Transverse colon (tissue), 4 donors: ENCODE data around the gene HP1BP3. TPM values are rescaled to one million over a fixed set of nuclear protein-coding genes. Genes with fewer than 3 reads are reported as not detected.

ENCODE experiments used
- DNase-seq: peaks from one replicate; pipeline ENCODE4 v3.0.0-alpha.2; 2019
- H3K27ac ChIP-seq, 4 donors: fragments of 200-600 bp; sonication (generic); 2 replicates each; pipeline ENCODE4 v1.5.1; 2016 to 2018; ENCODE audit warnings: inconsistent platforms in 4 of 4
- H3K27me3 ChIP-seq: fragments of 200-600 bp; sonication (generic); 2 replicates; pipeline ENCODE4 v1.5.1; 2017; ENCODE audit warnings: inconsistent platforms
- H3K36me3 ChIP-seq, 4 donors: fragments of 200-600 bp; sonication (generic); 2 replicates each; pipeline ENCODE4 v1.5.1; 2017 to 2019; ENCODE audit warnings: inconsistent platforms in 4 of 4
- H3K4me1 ChIP-seq, 4 donors: fragments of 200-600 bp; sonication (generic); 2 replicates each; pipeline ENCODE4 v1.5.1; 2017 to 2020; ENCODE audit warnings: inconsistent platforms in 4 of 4
- H3K4me3 ChIP-seq, 4 donors: fragments of 200-600 bp; sonication (generic); 1 replicate in 1 of 4; 2 replicates in 3 of 4; pipeline versions ENCODE4 v1.5.1 to v1.6.1; 2017 to 2019; ENCODE audit warnings: inconsistent platforms in 4 of 4
- H3K9me3 ChIP-seq, 2 donors: fragments of 200-600 bp; sonication (generic); 2 replicates each; pipeline ENCODE4 v1.5.1; 2017 to 2019; ENCODE audit warnings: inconsistent platforms in 2 of 2
- CTCF ChIP-seq, 5 experiments: fragments of 200-600 bp in 3 of 5; fragments of 450-650 bp in 2 of 5; sonication (generic) in 3 of 5; IDR thresholded peaks; 1 replicate in 2 of 5; 2 replicates in 3 of 5; pipeline ENCODE4 v1.5.1; 2016 to 2017; ENCODE audit warnings: antibody characterized with exemption in 5 of 5, inconsistent platforms in 3 of 5, mild to moderate bottlenecking in 2 of 5, moderate library complexity in 1 of 5
- EP300 ChIP-seq: sonication (generic); formaldehyde crosslinking; IDR thresholded peaks from one replicate; pipeline ENCODE4 v1.6.1; 2017; ENCODE audit warnings: antibody characterized with exemption, low read depth
- POLR2A ChIP-seq: fragments of 450-650 bp; IDR thresholded peaks from one replicate; pipeline ENCODE4 v1.6.1; 2016; ENCODE audit warnings: antibody characterized with exemption, mild to moderate bottlenecking, moderate library complexity
- POLR2AphosphoS5 ChIP-seq, 3 donors: sonication (generic); formaldehyde crosslinking; IDR thresholded peaks; one replicate each; pipeline ENCODE4 v1.6.1; 2016; ENCODE audit warnings: antibody characterized with exemption in 3 of 3
- WGBS, 2 donors: methylation state at CpG; one replicate each; pipeline ENCODE4 v1.1.5; 2018; ENCODE audit warnings: low coverage in 1 of 2; 5-methylcytosine and 5-hydroxymethylcytosine counted together
- in situ Hi-C, 4 donors: fragments of 200-750 bp; cut with MboI; loops; one replicate each; pipeline versions ENCODE4 v1.15.0 to v1.15.1; 2017; ENCODE audit warnings: low sequenced_read_pairs in 3 of 4, low pct_ligation_motif_present in 1 of 4, low pct_unique_long_range_greater_than_20kb in 1 of 4
- intact Hi-C: fragments of 100-400 bp; cut with DNase I; formaldehyde crosslinking; loops from one replicate; pipeline ENCODE4 v1.15.1; 2023; ENCODE audit warnings: low total_unique reads
- total RNA-seq, 4 donors: library from RNA; depleted of rRNA; stranded (reverse); fragments of >200 nt; gene quantifications; one replicate each; pipeline ENCODE4 v1.1.0, GENCODE V29; 2016

The HP1BP3 gene
- total RNA-seq, 4 donors from 2014 or later: 143 to 272 (median 197) TPM

- no peak for DNase-seq
- TF ChIP-seq EP300 (no peak), POLR2AphosphoS5 (IDR thresholded peaks at IDR 0.05) (no peak), CTCF (IDR thresholded peaks at IDR 0.05) (no peak), POLR2A (no peak)
- WGBS, 2 donors: 89% methylated on average over 1 of the region's 1 CpG; no CpG with 5 or more reads in 1 of the 2 donors
- in situ Hi-C loops: no loop called here
- no peaks in the 10 kb centered on the region for H3K9me3 ChIP-seq
- H3K4me3 ChIP-seq: no peak overlapping the region
- H3K4me1 ChIP-seq: no peaks in the 10 kb centered on the region
- H3K27me3 ChIP-seq: no peaks in the 10 kb centered on the region
- H3K36me3 ChIP-seq: no peaks in the 10 kb centered on the region
- H3K27ac ChIP-seq: no peak overlapping the region
- intact Hi-C loops: no loop called here
Measured at GRCh38 chr1:20702416-20702815, 84.7 kb downstream of the HP1BP3 start.

GRCh38 chr1:20701847-20702246, 85.3 kb downstream of the HP1BP3 start:
- Histone ChIP-seq H3K9me3 (no peaks in the 10 kb centered on the region), H3K36me3 (no peaks in the 10 kb centered on the region), H3K4me1 (peaks cover 0 to 5% (median 2%) of the 10 kb centered on the region in 4 donors), H3K27ac (no peak overlapping the region), H3K27me3 (no peaks in the 10 kb centered on the region), H3K4me3 (no peak overlapping the region)
- in situ Hi-C loops (no loop called here), intact Hi-C loops (no loop called here)
- TF ChIP-seq CTCF (IDR thresholded peaks at IDR 0.05): no peak
- no peak for TF ChIP-seq EP300
- TF ChIP-seq POLR2A: no peak
- TF ChIP-seq POLR2AphosphoS5 (IDR thresholded peaks at IDR 0.05): no peak
- WGBS, 2 donors: 83 to 87% methylated on average over 2 to 5 of the region's 5 CpGs
- no peak for DNase-seq

- Histone ChIP-seq H3K4me1 (peaks cover 0 to 7% (median 2%) of the 10 kb centered on the region in 4 donors), H3K9me3 (no peaks in the 10 kb centered on the region), H3K36me3 (no peaks in the 10 kb centered on the region), H3K4me3 (no peak overlapping the region), H3K27ac (no peak overlapping the region), H3K27me3 (no peaks in the 10 kb centered on the region)
- intact Hi-C loops (no loop called here), in situ Hi-C loops (no loop called here)
- 78 to 100% methylated on average over 2 to 9 of the region's 9 CpGs for WGBS, 2 donors
- no peak for TF ChIP-seq CTCF (IDR thresholded peaks at IDR 0.05)
- TF ChIP-seq POLR2A: no peak
- TF ChIP-seq POLR2AphosphoS5 (IDR thresholded peaks at IDR 0.05): no peak
- no peak for TF ChIP-seq EP300
- no peak for DNase-seq
Measured at GRCh38 chr1:20701446-20701845, 85.7 kb downstream of the HP1BP3 start.

- H3K36me3 ChIP-seq: no peaks in the 10 kb centered on the region
- H3K9me3 ChIP-seq: no peaks in the 10 kb centered on the region
- H3K27me3 ChIP-seq: no peaks in the 10 kb centered on the region
- peaks cover 0 to 12% (median 6%) of the 10 kb centered on the region in 4 donors for H3K4me1 ChIP-seq
- no peak overlapping the region for H3K4me3 ChIP-seq
- in situ Hi-C loops: no loop called here
- intact Hi-C loops: no loop called here
- TF ChIP-seq POLR2A (no peak), CTCF (IDR thresholded peaks at IDR 0.05) (no peak), EP300 (no peak), POLR2AphosphoS5 (IDR thresholded peaks at IDR 0.05) (no peak)
- H3K27ac ChIP-seq: no peak overlapping the region
- whole genome bisulfite sequencing, 2 donors: 64 to 77% methylated on average over 5 to 17 of the region's 17 CpGs
- DNase-seq: no peak
Measured at GRCh38 chr1:20700636-20701215, 86.4 kb downstream of the HP1BP3 start.
